Ascending aorta (tissue), 2 donors: Measurements from ENCODE around the gene GCNT1. TPM values are rescaled to one million over a fixed set of nuclear protein-coding genes. Genes with fewer than 3 reads are reported as not detected.
"Not testable (repeated sequence)": the region's sequence is repeated elsewhere in the genome, so short reads cannot be mapped to it uniquely, and the experiment has no call there.

Experiments
- DNase-seq, 2 donors: peaks; one replicate each; pipeline ENCODE4 v3.0.0-alpha.2; 2019; ENCODE audit warnings: low spot score in 2 of 2
- H3K27ac ChIP-seq, 2 donors: fragments of 200-600 bp; sonication (generic); one replicate each; pipeline ENCODE4 v1.5.1; 2016 to 2017; ENCODE audit warnings: mild to moderate bottlenecking in 1 of 2
- H3K27me3 ChIP-seq: fragments of 200-600 bp; sonication (generic); one replicate; pipeline ENCODE4 v1.5.1; 2017
- H3K36me3 ChIP-seq, 2 donors: fragments of 200-600 bp; sonication (generic); one replicate each; pipeline ENCODE4 v1.5.1; 2016
- H3K4me1 ChIP-seq, 2 donors: fragments of 200-600 bp; sonication (generic); one replicate each; pipeline ENCODE4 v1.5.1; 2016 to 2017; ENCODE audit warnings: mild to moderate bottlenecking in 1 of 2
- H3K4me3 ChIP-seq, 2 donors: fragments of 200-600 bp; sonication (generic); one replicate each; pipeline ENCODE4 v1.5.1; 2016 to 2017; ENCODE audit warnings: mild to moderate bottlenecking in 1 of 2
- H3K9me3 ChIP-seq, 2 donors: fragments of 200-600 bp; sonication (generic); one replicate each; pipeline ENCODE4 v1.5.1; 2016
- CTCF ChIP-seq, 3 experiments: fragments of 200-600 bp in 2 of 3; fragments of 450-650 bp in 1 of 3; sonication (generic) in 2 of 3; IDR thresholded peaks; one replicate each; pipeline ENCODE4 v1.5.1; 2016 to 2019; ENCODE audit warnings: antibody characterized with exemption in 3 of 3, mild to moderate bottlenecking in 1 of 3, moderate library complexity in 1 of 3
- intact Hi-C: fragments of 100-400 bp; cut with DNase I; formaldehyde crosslinking; loops from one replicate; pipeline ENCODE4 v1.15.1; 2023
- total RNA-seq: library from RNA; depleted of rRNA; stranded (reverse); fragments of >200 nt; gene quantifications from one replicate; pipeline ENCODE4 v1.1.0, GENCODE V29; 2016

The GCNT1 gene
- total RNA-seq, 1 donor from 2014 or later: 0.21 TPM

DNA sequence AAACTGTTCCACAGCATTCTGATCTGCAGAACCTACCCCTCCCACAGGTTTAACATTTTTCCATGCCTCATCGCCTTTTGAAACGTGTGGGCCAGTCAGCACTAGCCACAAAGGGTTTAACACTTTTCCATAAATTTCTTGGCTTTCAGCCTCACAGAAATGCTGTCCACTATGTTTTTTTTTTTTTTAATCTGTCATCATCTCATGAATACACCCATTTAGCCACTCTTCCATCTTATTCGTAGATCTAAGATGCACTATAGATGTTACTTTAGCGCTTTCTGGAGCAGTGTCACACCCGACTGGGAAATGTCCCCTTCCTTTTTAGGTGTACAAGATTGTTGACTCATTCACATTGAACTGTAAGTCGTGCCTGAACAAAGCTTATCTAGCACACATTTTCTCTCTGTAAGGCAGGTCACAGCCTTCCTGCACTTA, 62.3 kb downstream of the GCNT1 start:
- H3K4me3 ChIP-seq: no peak overlapping the region
- no peak overlapping the region for H3K27ac ChIP-seq
- H3K9me3 ChIP-seq: no peaks in the 10 kb centered on the region
- intact Hi-C loops: no loop called here
- no peaks in the 10 kb centered on the region for H3K36me3 ChIP-seq
- no peaks in the 10 kb centered on the region for H3K27me3 ChIP-seq
- no peak for DNase-seq
- no peak for TF ChIP-seq CTCF (IDR thresholded peaks at IDR 0.05)
- no peaks in the 10 kb centered on the region for H3K4me1 ChIP-seq

DNA sequence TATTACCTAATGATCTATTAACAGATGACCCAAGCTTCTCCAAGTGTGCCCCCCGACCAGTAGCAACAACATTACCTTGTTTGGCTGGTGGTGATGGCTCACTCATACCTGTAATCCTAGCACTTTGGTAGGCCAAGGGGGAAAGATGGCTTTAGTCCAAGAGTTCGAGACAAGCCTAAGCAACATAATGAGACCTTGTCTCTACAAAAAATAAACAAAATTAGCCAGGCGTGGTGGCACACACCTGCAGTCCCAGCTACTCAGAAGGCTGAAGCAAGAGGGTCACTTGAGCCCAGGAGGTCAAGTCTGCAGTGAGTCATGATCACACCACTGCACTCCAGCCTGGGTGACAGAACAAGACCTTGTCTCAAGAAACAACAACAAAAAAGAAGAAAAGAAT, 62.9 kb downstream of the GCNT1 start:
- Histone ChIP-seq H3K4me1 (no peaks in the 10 kb centered on the region), H3K36me3 (no peaks in the 10 kb centered on the region), H3K27me3 (no peaks in the 10 kb centered on the region), H3K27ac (no peak overlapping the region), H3K9me3 (no peaks in the 10 kb centered on the region), H3K4me3 (no peak overlapping the region)
- intact Hi-C loops: no loop called here
- no peak for TF ChIP-seq CTCF (IDR thresholded peaks at IDR 0.05)
- no peak for DNase-seq

GRCh38 chr9:76523617-76524200, 64.7 kb downstream of the GCNT1 start:
- H3K27me3 ChIP-seq, H3K4me1 ChIP-seq, intact Hi-C loops, H3K9me3 ChIP-seq, H3K27ac ChIP-seq, H3K36me3 ChIP-seq, DNase-seq, H3K4me3 ChIP-seq: not testable (repeated sequence)

DNA sequence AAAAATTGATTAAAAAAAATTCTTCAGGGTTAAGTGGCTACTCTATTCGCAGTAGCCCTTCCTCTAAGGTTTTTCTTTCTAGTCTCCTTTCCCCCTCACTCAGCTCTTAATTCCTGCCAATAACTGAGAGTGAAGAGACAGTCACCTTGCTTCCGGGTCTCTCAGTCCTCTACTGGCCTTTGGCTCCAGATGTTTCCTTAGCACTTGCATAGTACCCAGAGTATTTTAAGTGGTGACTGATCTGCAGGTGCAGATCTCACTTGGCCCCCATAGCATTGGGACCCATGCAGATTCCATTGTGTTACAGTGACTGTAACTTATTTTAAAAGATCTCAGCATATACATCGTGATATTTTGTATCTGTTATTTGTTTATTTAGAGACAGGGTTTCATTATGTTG, 66.2 kb downstream of the GCNT1 start:
- TF ChIP-seq CTCF (IDR thresholded peaks at IDR 0.05): no peak
- no peaks in the 10 kb centered on the region for H3K9me3 ChIP-seq
- no peak for DNase-seq
- no peaks in the 10 kb centered on the region for H3K27me3 ChIP-seq
- no peaks in the 10 kb centered on the region for H3K4me1 ChIP-seq
- H3K27ac ChIP-seq: no peak overlapping the region
- H3K36me3 ChIP-seq: no peaks in the 10 kb centered on the region
- intact Hi-C loops: no loop called here
- no peak overlapping the region for H3K4me3 ChIP-seq

DNA sequence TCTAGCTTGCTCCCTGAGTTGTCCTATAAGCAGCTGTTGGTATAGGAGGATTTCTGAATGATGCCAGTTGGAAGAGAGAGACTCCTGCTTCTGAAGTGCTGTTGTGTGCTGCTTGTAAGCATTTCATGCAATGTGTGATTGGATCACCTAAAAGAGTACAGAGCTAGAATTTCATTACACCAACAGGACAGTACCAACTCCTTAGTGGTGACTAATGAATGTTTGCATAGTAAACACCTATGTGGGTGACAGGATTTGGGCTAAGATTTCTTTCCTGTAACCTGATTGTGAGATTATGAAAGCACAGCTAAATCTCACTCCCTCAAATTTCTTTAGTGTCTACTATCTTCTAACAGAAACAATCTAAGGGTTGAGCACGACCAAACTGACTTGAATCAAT, 67.0 kb downstream of the GCNT1 start:
- intact Hi-C loops: no loop called here
- no peak for DNase-seq
- TF ChIP-seq CTCF (IDR thresholded peaks at IDR 0.05): no peak
- Histone ChIP-seq H3K9me3 (no peaks in the 10 kb centered on the region), H3K36me3 (no peaks in the 10 kb centered on the region), H3K4me3 (no peak overlapping the region), H3K4me1 (no peaks in the 10 kb centered on the region), H3K27ac (no peak overlapping the region), H3K27me3 (no peaks in the 10 kb centered on the region)

GRCh38 chr9:76528056-76528455, 69.1 kb downstream of the GCNT1 start:
- Histone ChIP-seq H3K36me3 (no peaks in the 10 kb centered on the region), H3K27me3 (no peaks in the 10 kb centered on the region), H3K27ac (no peak overlapping the region), H3K4me3 (no peak overlapping the region), H3K9me3 (no peaks in the 10 kb centered on the region), H3K4me1 (no peaks in the 10 kb centered on the region)
- TF ChIP-seq CTCF (IDR thresholded peaks at IDR 0.05): no peak
- no peak for DNase-seq
- intact Hi-C loops: no loop called here
